Gastrocnemius medialis (tissue), 4 donors: Measurements from ENCODE around the gene WDFY2.

Source experiments
- POLR2A ChIP-seq, 2 donors: fragments of 450-650 bp; IDR thresholded peaks; one replicate each; pipeline ENCODE4 v1.6.1; 2017; ENCODE audit warnings: antibody characterized with exemption in 2 of 2, mild to moderate bottlenecking in 2 of 2, moderate library complexity in 2 of 2
- TF ChIP-seq, protein P1 (sequence below), 5 experiments: fragments of 450-650 bp in 3 of 5; fragments of 200-600 bp in 2 of 5; sonication (generic) in 2 of 5; IDR thresholded peaks in 4 of 5; conservative IDR thresholded peaks in 1 of 5; 1 replicate in 4 of 5; 2 replicates in 1 of 5; pipeline ENCODE4 v1.5.1; 2016 to 2019; ENCODE audit warnings: antibody characterized with exemption in 5 of 5, mild to moderate bottlenecking in 3 of 5, moderate library complexity in 3 of 5

DNA sequence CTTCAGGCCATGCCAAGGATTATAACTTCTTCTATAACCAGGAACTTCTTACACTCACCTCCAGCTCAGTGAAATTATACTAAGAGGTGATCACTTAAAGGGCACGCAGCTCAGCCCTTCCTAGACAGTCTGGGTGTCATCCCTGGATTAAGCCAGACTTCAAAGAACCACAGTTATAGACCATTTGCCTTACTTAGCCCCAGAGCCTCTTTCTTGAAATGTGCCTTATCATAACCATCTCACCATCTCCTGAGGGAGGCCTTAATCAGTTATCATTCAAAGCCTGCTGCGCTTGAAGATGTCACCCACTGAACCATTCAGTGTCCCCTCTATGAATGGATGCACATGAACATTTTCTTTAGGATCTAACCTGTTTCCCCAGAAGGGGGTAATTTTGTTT lies 229.8 kb downstream of the WDFY2 start:
- TF ChIP-seq POLR2A (IDR thresholded peaks at IDR 0.05), result no peak
- TF ChIP-seq, protein P1, sequence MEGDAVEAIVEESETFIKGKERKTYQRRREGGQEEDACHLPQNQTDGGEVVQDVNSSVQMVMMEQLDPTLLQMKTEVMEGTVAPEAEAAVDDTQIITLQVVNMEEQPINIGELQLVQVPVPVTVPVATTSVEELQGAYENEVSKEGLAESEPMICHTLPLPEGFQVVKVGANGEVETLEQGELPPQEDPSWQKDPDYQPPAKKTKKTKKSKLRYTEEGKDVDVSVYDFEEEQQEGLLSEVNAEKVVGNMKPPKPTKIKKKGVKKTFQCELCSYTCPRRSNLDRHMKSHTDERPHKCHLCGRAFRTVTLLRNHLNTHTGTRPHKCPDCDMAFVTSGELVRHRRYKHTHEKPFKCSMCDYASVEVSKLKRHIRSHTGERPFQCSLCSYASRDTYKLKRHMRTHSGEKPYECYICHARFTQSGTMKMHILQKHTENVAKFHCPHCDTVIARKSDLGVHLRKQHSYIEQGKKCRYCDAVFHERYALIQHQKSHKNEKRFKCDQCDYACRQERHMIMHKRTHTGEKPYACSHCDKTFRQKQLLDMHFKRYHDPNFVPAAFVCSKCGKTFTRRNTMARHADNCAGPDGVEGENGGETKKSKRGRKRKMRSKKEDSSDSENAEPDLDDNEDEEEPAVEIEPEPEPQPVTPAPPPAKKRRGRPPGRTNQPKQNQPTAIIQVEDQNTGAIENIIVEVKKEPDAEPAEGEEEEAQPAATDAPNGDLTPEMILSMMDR (IDR thresholded peaks at IDR 0.05 in 4 of 5, conservative IDR thresholded peaks at IDR 0.05 in 1 of 5), result no peak
